ENCODE results near the gene MRPL42.
"Not testable (repeated sequence)": the region's sequence is repeated elsewhere in the genome, so short reads cannot be mapped to it uniquely, and the experiment has no call there.

MRPL42 gene

GRCh38 chr12:93550748-93551611 is 83.7 kb downstream of the MRPL42 start:
- DNase-seq, result no peak

DNA sequence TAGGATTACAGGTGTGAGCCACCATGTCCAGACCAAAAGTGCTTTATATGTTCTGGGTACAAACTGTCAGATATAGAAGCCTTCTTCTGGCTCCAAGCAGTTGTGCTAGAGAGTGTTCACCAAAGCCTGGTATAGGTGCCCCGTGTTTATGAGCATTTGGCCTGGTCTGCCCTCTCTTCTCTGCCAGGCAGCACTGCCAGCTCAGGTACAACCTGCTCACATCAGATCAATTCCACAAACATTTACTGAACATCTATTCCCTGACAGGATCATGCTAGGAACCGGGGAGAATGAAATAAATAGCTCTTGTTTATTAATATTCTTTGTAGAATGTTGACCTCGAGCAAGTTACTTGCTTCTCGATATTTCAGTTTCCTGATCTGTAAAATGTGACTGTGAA is 85.1 kb downstream of the MRPL42 start:
- no peak for DNase-seq

- not testable (repeated sequence) for DNase-seq
Observed at GRCh38 chr12:93557879-93558278, 90.6 kb downstream of the MRPL42 start.

DNA sequence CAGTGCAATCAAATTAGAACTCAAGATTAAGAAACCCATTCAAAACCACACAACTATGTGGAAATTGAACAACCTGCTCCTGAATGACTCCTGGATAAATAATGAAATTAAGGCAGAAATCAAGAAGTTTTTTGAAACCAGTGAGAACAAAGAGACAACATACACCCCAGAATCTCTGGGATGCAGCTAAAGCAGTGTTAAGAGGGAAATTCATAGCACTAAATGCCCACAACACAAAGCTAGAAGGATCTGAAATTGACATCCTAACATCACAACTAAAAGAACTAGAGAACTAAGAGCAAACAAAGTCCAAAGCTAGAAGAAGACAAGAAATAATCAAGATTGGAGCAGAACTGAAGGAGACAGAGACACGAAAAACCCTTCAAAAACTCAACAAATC is 91.4 kb downstream of the MRPL42 start:
- DNase-seq, result not testable (repeated sequence)

- peak in 2 of 4 experiments; percentile 4 to 9 for DNase-seq
Observed at GRCh38 chr12:93563807-93564538, 96.7 kb downstream of the MRPL42 start.

- no peak for DNase-seq
Observed at GRCh38 chr12:93565760-93566159, 98.4 kb downstream of the MRPL42 start.

Measured in activated CD4-positive, CD25-positive, alpha-beta regulatory T cell (primary cell).